HG03135 (cell line): ENCODE results near the gene CACNA1H.

Experiments
- ATAC-seq: cut with Tn5 transposase; IDR thresholded peaks from one replicate; pipeline ENCODE4 v1.9.1; 2021; ENCODE audit warnings: mild to moderate bottlenecking, moderate library complexity; ENCODE audit not compliant: unreplicated experiment

CACNA1H gene

DNA sequence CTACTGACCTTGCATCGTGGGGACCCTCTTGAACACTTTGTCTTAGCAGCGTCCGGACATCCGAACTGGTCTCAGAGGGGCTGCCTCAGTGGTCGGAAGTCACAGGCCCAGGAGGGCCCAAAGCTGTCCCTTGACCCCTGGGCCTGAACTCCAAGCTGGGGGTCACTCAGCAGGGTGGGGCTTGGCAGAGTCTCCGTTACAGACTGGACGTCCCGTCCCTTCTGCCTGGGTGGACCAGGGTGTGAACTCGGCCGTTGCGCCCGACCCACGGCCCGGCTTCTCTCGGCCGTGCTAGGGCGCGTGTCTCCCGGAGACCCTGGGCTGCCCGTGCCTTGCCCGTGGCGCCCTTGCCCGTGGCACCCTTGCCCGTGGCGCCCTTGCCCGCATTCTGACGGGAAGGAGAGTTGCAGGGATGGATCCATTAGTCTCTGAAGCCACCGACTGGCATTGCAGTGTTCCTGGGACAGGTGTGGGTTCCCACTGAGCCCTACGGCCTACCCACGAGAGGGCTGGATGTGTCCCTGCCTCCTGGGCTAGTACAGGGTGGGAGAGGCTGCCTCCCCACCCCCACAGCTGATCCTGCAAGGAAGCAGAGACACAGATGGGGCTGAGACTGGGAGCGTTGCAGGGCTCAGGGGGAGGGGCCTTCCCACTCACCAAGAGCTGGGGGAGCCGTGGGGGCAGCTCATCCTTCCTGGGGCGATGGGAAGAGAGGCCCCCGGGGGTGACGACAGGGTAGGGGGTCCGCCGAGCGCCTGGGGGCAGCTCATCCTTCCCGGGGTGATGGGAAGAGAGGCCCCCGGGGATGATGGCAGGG, 4.9 kb downstream of the CACNA1H start:
- ATAC-seq, result no peak

DNA sequence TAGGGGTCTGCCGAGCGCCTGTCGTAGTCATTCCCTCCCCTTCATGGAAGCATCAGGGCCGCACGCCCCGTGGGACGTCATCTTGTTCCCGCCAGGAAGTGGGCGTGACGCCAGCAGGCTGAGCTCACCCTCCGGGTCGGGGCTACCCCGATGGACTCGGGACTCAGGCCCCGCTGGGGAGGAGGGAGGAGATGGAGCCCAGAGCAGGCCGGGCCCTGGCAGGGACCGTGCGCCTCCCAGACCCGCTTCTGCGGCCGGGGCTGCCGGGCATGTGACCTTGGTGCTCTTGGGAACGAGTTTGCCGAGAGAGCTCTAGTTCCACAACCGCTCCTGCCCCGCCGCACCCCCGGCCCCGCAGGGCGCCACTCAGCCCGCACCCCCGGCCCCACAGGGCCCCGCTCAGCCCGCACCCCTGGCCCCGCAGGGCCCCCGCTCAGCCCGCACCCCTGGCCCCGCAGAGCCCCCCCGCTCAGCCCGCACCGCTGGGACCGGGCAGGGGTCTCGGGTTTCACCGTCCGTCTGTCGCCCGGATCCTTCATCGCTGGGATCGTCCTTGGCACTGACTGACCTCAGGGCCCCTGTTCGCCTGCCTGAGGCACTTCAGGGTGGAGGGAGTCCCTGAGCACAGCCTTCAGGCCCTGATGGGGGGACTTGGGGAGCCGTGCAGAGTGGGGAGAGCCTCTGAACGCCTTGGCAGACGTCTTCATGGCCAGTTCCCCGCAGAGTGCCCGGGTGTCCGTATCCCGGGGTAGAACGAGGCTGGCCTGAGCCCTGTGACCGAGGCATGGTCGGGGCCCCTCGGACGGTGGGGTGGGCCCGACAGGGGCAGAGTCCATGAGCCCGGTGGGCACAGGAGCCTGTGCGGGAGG, 5.8 kb downstream of the CACNA1H start:
- ATAC-seq, result no peak

GRCh38 chr16:1159325-1159972, 6.5 kb downstream of the CACNA1H start:
- no peak for ATAC-seq

GRCh38 chr16:1159973-1160772, 7.3 kb downstream of the CACNA1H start:
- ATAC-seq, result no peak

- no peak for ATAC-seq
Observed at GRCh38 chr16:1160773-1161348, 8.0 kb downstream of the CACNA1H start.

- ATAC-seq, result no peak
Observed at GRCh38 chr16:1162701-1163566, 10.0 kb downstream of the CACNA1H start.

- no peak for ATAC-seq
Observed at GRCh38 chr16:1163567-1164055, 10.7 kb downstream of the CACNA1H start.

- no peak for ATAC-seq
Observed at GRCh38 chr16:1164382-1164781, 11.5 kb downstream of the CACNA1H start.

DNA sequence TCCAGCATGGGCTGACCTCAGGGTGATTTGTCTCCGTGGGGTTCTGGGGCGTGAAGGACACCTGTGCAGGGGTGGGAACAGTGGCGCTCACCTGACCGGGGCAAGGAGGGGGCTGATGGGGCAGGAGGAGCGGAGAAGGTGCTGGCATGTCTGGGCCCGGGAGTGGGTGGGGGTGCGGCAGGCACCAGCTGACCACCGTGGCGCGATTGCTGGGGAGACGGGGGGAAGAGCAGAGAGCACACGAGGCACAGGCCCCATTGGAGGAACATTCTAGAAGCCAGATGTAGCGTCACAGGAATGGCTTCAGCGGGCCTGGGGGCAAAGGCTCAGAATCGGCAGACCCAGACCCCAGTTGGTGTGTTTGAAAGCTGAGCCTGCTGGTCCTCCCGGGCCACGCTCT, 12.1 kb downstream of the CACNA1H start:
- ATAC-seq, result no peak

DNA sequence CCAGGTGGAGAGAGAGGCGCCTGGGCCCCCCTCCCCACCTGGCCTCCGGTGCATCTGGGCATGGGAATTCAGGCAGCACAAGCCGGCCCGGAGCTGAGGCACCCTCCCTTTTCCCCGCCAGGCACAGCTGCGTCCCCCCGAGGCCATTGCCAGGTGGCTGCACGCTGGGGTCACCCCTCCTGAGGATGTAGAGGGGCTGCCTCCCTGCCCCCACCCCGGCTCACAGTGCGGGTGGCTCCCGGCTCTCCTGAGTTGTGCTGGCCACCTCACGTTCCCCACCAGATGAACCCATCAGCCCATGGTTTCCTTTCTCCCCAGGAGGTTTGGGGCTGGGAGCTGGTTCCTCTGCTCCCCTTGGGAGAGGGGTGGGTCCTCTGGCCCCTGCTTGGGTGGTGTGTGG, 12.6 kb downstream of the CACNA1H start:
- ATAC-seq, result no peak

DNA sequence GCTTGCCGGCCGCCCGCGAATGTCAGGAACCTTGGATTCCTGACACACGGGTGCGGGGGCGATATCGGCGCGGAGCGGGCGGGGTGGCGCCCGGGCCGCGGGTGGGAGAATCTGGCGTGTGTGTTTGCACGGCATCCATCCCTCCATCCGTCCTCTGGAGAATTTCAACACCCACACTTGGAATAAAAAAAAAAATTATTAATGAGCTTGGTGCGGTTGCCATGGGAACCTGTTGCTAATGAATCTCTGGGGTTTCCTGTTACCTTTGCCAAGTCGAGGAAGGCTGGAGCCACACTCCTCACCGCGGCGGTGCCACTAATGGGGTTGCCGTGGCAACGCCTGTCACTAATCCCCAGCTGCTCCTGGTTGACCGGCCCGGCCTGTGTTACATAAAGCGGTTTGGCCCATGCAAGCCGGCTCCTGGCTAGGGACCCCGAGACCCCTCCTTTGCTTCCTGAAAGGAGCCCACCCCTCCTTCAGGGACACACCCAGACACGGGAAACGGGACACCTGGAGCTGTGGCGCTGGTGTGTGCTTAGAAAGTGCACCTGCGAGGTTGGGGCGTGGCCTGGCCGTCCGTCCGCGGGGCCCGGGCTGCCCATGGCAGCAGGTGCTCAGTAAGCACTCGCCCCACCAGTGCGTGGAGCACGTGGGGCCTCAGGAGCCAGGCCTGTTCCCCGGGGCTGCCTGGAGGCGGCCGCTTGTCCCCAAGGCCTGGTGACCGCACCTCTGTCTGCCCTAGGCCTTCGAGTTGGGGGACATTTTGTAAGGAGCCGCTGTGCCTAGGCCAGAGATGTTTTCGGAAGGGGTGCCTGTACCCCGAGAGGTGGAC, 14.6 kb downstream of the CACNA1H start:
- ATAC-seq, result no peak

DNA sequence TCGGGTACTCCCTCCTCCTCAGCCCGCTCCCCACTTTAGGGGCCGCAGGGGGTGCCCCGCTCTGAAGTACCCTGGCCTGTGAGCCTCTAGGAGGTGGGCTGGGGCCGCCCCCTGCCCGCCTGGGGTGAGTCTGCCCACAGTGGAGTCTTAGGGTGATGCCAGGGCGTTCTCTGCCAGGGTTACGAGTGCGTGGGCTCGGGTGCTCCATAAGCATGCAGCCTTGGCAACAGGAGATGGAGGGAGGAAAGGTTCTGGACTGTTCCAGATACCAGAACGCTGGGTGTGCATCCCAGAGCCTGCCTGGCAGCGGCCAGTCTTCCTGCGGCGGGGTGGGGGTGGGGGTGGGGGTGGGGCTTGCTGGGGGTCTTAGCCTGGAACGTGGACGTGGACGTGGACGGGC, 15.9 kb downstream of the CACNA1H start:
- ATAC-seq, result no peak

GRCh38 chr16:1169285-1170075, 16.6 kb downstream of the CACNA1H start:
- no peak for ATAC-seq

DNA sequence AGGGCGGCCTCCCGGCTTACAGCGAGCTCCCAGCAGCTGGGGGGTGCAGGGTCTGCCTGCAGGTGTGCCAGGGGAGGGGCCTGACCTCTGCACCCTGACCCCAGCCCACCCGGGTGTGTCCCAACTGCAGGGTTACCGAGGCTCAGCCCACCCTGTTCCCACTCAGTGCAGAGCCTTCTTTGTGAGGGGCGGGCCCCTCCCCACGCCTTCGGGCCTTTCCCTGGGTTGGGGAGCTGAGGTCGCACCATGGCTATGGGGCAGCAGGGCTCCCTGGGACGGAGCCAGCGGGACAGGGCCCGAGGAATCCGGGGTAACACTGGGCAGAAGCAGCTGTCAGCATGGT, 17.1 kb downstream of the CACNA1H start:
- ATAC-seq, result no peak

DNA sequence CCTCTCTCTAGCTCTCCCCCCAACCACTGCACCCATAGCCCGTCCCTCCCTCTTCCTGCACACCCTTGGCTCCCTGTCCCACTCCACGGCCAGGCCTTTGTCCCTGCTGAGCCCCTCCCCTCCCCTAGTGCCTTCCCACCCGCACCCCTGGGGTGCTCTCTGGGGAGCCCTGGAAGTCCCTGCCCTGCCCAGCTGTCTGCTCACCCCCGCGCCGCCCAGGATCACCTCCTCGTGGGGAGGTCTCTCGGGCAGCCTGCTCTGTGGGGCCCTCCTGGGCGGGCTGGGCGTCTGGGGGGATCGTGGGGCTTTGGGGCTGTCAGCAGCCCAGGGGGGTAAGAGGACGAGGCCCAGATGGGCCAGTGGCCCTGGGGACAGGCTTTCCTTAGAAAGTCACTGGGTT, 18.1 kb downstream of the CACNA1H start:
- no peak for ATAC-seq

GRCh38 chr16:1171854-1172428, 19.0 kb downstream of the CACNA1H start:
- no peak for ATAC-seq

- no peak for ATAC-seq
Observed at GRCh38 chr16:1172651-1173050, 19.7 kb downstream of the CACNA1H start.
